Adrenal gland (tissue), 12 donors: Measurements from ENCODE around the gene HOXD8. TPM values are rescaled to one million over a fixed set of nuclear protein-coding genes. Genes with fewer than 3 reads are reported as not detected.

Source experiments
- DNase-seq, 7 donors: peaks; one replicate each; pipeline ENCODE4 v3.0.0-alpha.2; 2019 to 2020
- H3K27ac ChIP-seq, 5 donors: fragments of 200-600 bp; sonication (generic) in 4 of 5; 1 replicate in 3 of 5; 2 replicates in 2 of 5; pipeline versions ENCODE4 v1.5.1 to v1.8.0; 2016 to 2020; ENCODE audit warnings: mild to moderate bottlenecking in 1 of 5
- H3K27me3 ChIP-seq: fragments of 200-600 bp; 2 replicates; pipeline ENCODE4 v1.8.0; 2021
- H3K36me3 ChIP-seq, 2 donors: fragments of 200-600 bp; replicated peaks in 1 of 2; 1 replicate in 1 of 2; 2 replicates in 1 of 2; pipeline versions ENCODE4 v1.5.1 to v1.8.0; 2018 to 2022
- H3K4me1 ChIP-seq, 2 donors: fragments of 200-600 bp; replicated peaks in 1 of 2; 1 replicate in 1 of 2; 2 replicates in 1 of 2; pipeline versions ENCODE4 v1.5.1 to v1.8.0; 2018 to 2021
- H3K4me3 ChIP-seq, 4 donors: fragments of 200-600 bp; sonication (generic) in 3 of 4; one replicate each; pipeline ENCODE4 v1.5.1; 2016 to 2018
- H3K9me3 ChIP-seq, 3 donors: fragments of 200-600 bp; sonication (generic) in 1 of 3; replicated peaks in 1 of 3; 1 replicate in 2 of 3; 2 replicates in 1 of 3; pipeline versions ENCODE4 v1.5.1 to v1.8.0; 2016 to 2021
- CTCF ChIP-seq, 6 experiments: fragments of 450-650 bp in 4 of 6; fragments of 200-600 bp in 2 of 6; sonication (generic) in 1 of 6; IDR thresholded peaks; 1 replicate in 5 of 6; 2 replicates in 1 of 6; pipeline versions ENCODE4 v1.5.1 to v1.8.0; 2016 to 2021; ENCODE audit warnings: antibody characterized with exemption in 6 of 6, mild to moderate bottlenecking in 2 of 6, moderate library complexity in 1 of 6
- POLR2A ChIP-seq, 2 donors: fragments of 450-650 bp; IDR thresholded peaks; one replicate each; pipeline ENCODE4 v1.6.1; 2017; ENCODE audit warnings: antibody characterized with exemption in 2 of 2, mild to moderate bottlenecking in 2 of 2, moderate library complexity in 1 of 2
- WGBS, 4 donors: extraction: QIAGEN DNeasy Blood & Tissue Kit in 2 of 4; methylation state at CpG; one replicate each; pipeline versions ENCODE4 v1.1.5 to v1.1.7; 2013 to 2017; 5-methylcytosine and 5-hydroxymethylcytosine counted together
- intact Hi-C, 2 donors: fragments of 100-400 bp; cut with DNase I; formaldehyde crosslinking; loops; one replicate each; pipeline versions ENCODE4 v1.14.1 to v1.15.0; 2022 to 2023
- microRNA counts, 2 donors: library from miRNA; unstranded; fragments of <30 nt; microRNA quantifications; one replicate each; lab custom pipeline; 2016
- microRNA-seq, 3 donors: library from miRNA; unstranded; fragments of <30 nt; microRNA quantifications; one replicate each; pipeline ENCODE4, GENCODE V29; 2017 to 2020
- polyA plus RNA-seq, 3 donors: library from polyadenylated mRNA; stranded (reverse); fragments of 200-250 nt in 2 of 3; fragments of 350-450 nt in 1 of 3; fragmentation: Illumina TruSeq in 1 of 3; extraction: RNeasy Lipid Tissue Mini Kit (QIAGEN cat#74804) in 1 of 3; gene quantifications; one replicate each; pipeline ENCODE4 v1.2.3, GENCODE V29; 2013 to 2014
- small RNA-seq, 2 donors: library from RNA; depleted of rRNA; stranded (forward); fragments of <200 nt; gene quantifications; one replicate each; pipeline ENCODE3, GENCODE V24; 2016
- total RNA-seq, 9 donors: library from RNA; depleted of rRNA in 4 of 9; stranded (reverse); fragments of >200 nt in 4 of 9; fragments of 120-200 nt in 1 of 9; fragmentation: NEBNext Ultra II Directional in 1 of 9; extraction: Animal tissue kit (Norgen Biotek cat#: 25700) in 1 of 9; gene quantifications; one replicate each; pipeline versions ENCODE4 v1.1.0 to v1.2.4, GENCODE V29; 2013 to 2023
- donor health status: healthy with polysubstance abuse.
- donor health status: Bipolar disorder and iron deficiency.
- donor health status: DM: yes; HTN: yes; CAD: no.
- donor health status: DM: no; HTN: no; CAD: no.
- donor health status: DM: no; HTN: no; CAD: no.
- donor health status: DM: yes; HTN: yes; CAD: no.

HOXD8 gene
- total and polyA plus RNA-seq, 12 donors: 11.3 to 46.2 (median 33.3) TPM

GRCh38 chr2:176178038-176178756 is 48.7 kb downstream of the HOXD8 start:
- Histone ChIP-seq H3K27ac (peak overlapping the region in 1 of 5 donors; percentile 56), H3K4me3 (peak overlapping the region in 2 of 4 donors; percentile 23 to 57), H3K4me1 (peaks cover 5 to 19% of the 10 kb centered on the region in 2 donors), H3K9me3 (no peaks in the 10 kb centered on the region), H3K27me3 (peaks cover 7% of the 10 kb centered on the region), H3K36me3 (no peaks in the 10 kb centered on the region)
- intact Hi-C loops: no loop called here
- 1 to 10% (median 2%) methylated on average over 2 to 68 of the region's 68 CpGs for WGBS, 4 donors
- TF ChIP-seq CTCF (IDR thresholded peaks at IDR 0.05) (no peak), POLR2A (IDR thresholded peaks at IDR 0.05) (no peak)
- peak in 3 of 7 donors; percentile 30 to 52 (median 41) for DNase-seq

GRCh38 chr2:176178757-176179295 is 49.3 kb downstream of the HOXD8 start:
- DNase-seq: no peak
- Histone ChIP-seq H3K27me3 (peaks cover 7% of the 10 kb centered on the region), H3K4me1 (peaks cover 5 to 19% of the 10 kb centered on the region in 2 donors), H3K4me3 (peak overlapping the region in 1 of 4 donors; percentile 57), H3K27ac (peak overlapping the region in 1 of 5 donors; percentile 56), H3K9me3 (no peaks in the 10 kb centered on the region), H3K36me3 (no peaks in the 10 kb centered on the region)
- 28 to 36% (median 33%) methylated on average over 6 to 7 of the region's 7 CpGs for WGBS, 4 donors
- TF ChIP-seq POLR2A (IDR thresholded peaks at IDR 0.05) (no peak), CTCF (IDR thresholded peaks at IDR 0.05) (no peak)
- intact Hi-C loops: no loop called here

GRCh38 chr2:176181551-176181950 is 52.0 kb downstream of the HOXD8 start:
- H3K27me3 ChIP-seq: peaks cover 3% of the 10 kb centered on the region
- no peaks in the 10 kb centered on the region for H3K9me3 ChIP-seq
- H3K4me3 ChIP-seq: no peak overlapping the region
- no peak overlapping the region for H3K27ac ChIP-seq
- TF ChIP-seq CTCF (IDR thresholded peaks at IDR 0.05) (no peak), POLR2A (IDR thresholded peaks at IDR 0.05) (no peak)
- 84 to 92% (median 88%) methylated on average over 3 of the region's 3 CpGs for WGBS, 4 donors
- H3K36me3 ChIP-seq: no peaks in the 10 kb centered on the region
- intact Hi-C loops: no loop called here
- H3K4me1 ChIP-seq: peaks cover 5 to 10% of the 10 kb centered on the region in 2 donors
- DNase-seq: no peak

MicroRNAs within 50 kb of the gene (microRNA counts, 767-probe panel; counts per million panel counts)
- 5,427 to 5,700 counts per million in 2 donors for microRNA hsa-miR-10b-5p (lab: Ali Mortazavi, UCI)

Small RNA genes lying within 50 kb of the gene (microRNA-seq; reads per million reads assigned to microRNA genes)
- gene MIR10B: 25,327 to 35,690 (median 31,586) reads per million in 3 donors

Small RNA genes lying within 50 kb of the gene (small RNA-seq; reads per million reads assigned to genes)
- 176,060 to 229,219 reads per million in 2 donors for gene MIR10B

Other genes with a start within 250 kb of the HOXD8 start
- 10 to 100 TPM in 8 of 9 donors, 1 to 10 TPM in 1; 6.4 to 32.7 (median 21.6) TPM for gene LNPK, start 127.4 kb upstream of the HOXD8 start, total RNA-seq
- gene LNPK, start 127.4 kb upstream of the HOXD8 start, polyA plus RNA-seq: 10 to 100 TPM in 1 of 3 donors, 1 to 10 TPM in 2; 2.6 to 20.8 (median 2.9) TPM
- gene EVX2, start 45.7 kb upstream of the HOXD8 start, total RNA-seq: not detected
- not detected for gene EVX2, start 45.7 kb upstream of the HOXD8 start, polyA plus RNA-seq
- not detected for gene HOXD13, start 37.0 kb upstream of the HOXD8 start, total RNA-seq
- gene HOXD13, start 37.0 kb upstream of the HOXD8 start, polyA plus RNA-seq: not detected
- gene HOXD12, start 29.9 kb upstream of the HOXD8 start, total RNA-seq: not detected
- not detected for gene HOXD12, start 29.9 kb upstream of the HOXD8 start, polyA plus RNA-seq
- not detected for gene HOXD11, start 22.4 kb upstream of the HOXD8 start, total RNA-seq
- not detected for gene HOXD11, start 22.4 kb upstream of the HOXD8 start, polyA plus RNA-seq
- gene HOXD10, start 12.9 kb upstream of the HOXD8 start, total RNA-seq: under 1 TPM in 3 of 9 donors, not detected in 6; 0.14 to 0.33 (median 0.23) TPM
- gene HOXD10, start 12.9 kb upstream of the HOXD8 start, polyA plus RNA-seq: under 1 TPM in 1 of 3 donors, not detected in 2; 0.11 TPM
- gene HOXD9, start 7.0 kb upstream of the HOXD8 start, total RNA-seq: 10 to 100 TPM in 4 of 9 donors, 1 to 10 TPM in 5; 2.4 to 35.6 (median 8.7) TPM
- 1 to 10 TPM; 2.5 to 7.6 (median 7.5) TPM for gene HOXD9, start 7.0 kb upstream of the HOXD8 start, polyA plus RNA-seq
- 10 to 100 TPM in 4 of 9 donors, 1 to 10 TPM in 5; 1.9 to 20.2 (median 8.1) TPM for gene HOXD4, start 21.8 kb downstream of the HOXD8 start, total RNA-seq
- gene HOXD4, start 21.8 kb downstream of the HOXD8 start, polyA plus RNA-seq: 10 to 100 TPM in 2 of 3 donors, 1 to 10 TPM in 1; 2.2 to 38.5 (median 27.0) TPM
- 10 to 100 TPM in 4 of 9 donors, 1 to 10 TPM in 5; 3.3 to 41.3 (median 9.7) TPM for gene HOXD3, start 27.6 kb downstream of the HOXD8 start, total RNA-seq
- gene HOXD3, start 27.6 kb downstream of the HOXD8 start, polyA plus RNA-seq: 10 to 100 TPM in 2 of 3 donors, 1 to 10 TPM in 1; 2.0 to 15.9 (median 12.5) TPM
- gene HOXD1, start 59.0 kb downstream of the HOXD8 start, total RNA-seq: under 1 TPM in 5 of 9 donors, not detected in 4; 0.18 to 0.72 (median 0.41) TPM
- gene HOXD1, start 59.0 kb downstream of the HOXD8 start, polyA plus RNA-seq: under 1 TPM; 0.18 to 0.24 (median 0.20) TPM
- gene MTX2, start 139.7 kb downstream of the HOXD8 start, total RNA-seq: 10 to 100 TPM; 21.2 to 72.0 (median 34.3) TPM
- gene MTX2, start 139.7 kb downstream of the HOXD8 start, polyA plus RNA-seq: 10 to 100 TPM; 41.6 to 79.4 (median 52.3) TPM